ENCODE results near the gene AHCYL1. TPM values are rescaled to one million over a fixed set of nuclear protein-coding genes. Genes with fewer than 3 reads are reported as not detected.

Gene AHCYL1
- total RNA-seq, 3 donors from 2014 or later, result 87.5 to 116 (median 87.8) TPM

GRCh38 chr1:109985247-109986053 lies 885 bp downstream of the AHCYL1 start:
- peaks cover 37% of the 10 kb centered on the region for H3K4me1 ChIP-seq (ENCODE audit: low read depth)
- intact Hi-C loops (cut with DNase I, micrococcal nuclease), result loop anchor here in 1 of 2 donors (10.0 kb wide), 2 partner anchors 341 to 441 kb away; partner anchors contain the start of gene GNAI3
- no peak for DNase-seq

DNA sequence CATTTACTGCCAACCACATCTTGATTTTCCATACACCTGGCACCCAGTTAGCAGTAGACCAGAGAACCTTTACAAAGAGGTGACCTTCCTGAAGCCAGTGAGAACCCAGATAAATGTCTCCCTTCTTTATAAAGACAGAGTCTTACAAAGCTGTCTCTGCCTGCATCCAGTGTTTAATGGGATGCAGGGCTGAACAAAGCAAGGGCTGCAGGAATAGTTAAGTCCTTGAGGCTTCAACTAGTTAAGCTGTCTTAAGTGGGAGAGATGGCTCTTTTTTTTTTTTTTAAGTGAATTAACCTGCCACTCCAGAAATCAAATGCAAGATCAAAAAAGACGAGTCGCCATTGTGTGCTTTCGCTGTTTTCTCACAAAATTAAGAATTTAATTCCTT lies 1.5 kb downstream of the AHCYL1 start:
- TF ChIP-seq CTCF (IDR thresholded peaks at IDR 0.05), result no peak
- intact Hi-C loops (cut with DNase I, micrococcal nuclease), result loop anchor here in 1 of 2 donors (10.0 kb wide), 2 partner anchors 341 to 441 kb away; partner anchors contain the start of gene GNAI3
- H3K36me3 ChIP-seq (ENCODE audit: low read depth), result no peaks in the 10 kb centered on the region
- ATAC-seq (no peak), DNase-seq (no peak)
- no peaks in the 10 kb centered on the region for H3K9me3 ChIP-seq
- peaks cover 34% of the 10 kb centered on the region for H3K4me1 ChIP-seq (ENCODE audit: low read depth)
- H3K4me3 ChIP-seq, result no peak overlapping the region

More at GRCh38 chr1:109985247-109986053, 885 bp downstream of the AHCYL1 start:
- TF ChIP-seq CTCF (IDR thresholded peaks at IDR 0.05), result no peak
- no peaks in the 10 kb centered on the region for H3K9me3 ChIP-seq
- H3K4me3 ChIP-seq, result peak overlapping the region; percentile 75
- peak; percentile 26 for ATAC-seq
- H3K36me3 ChIP-seq (ENCODE audit: low read depth), result no peaks in the 10 kb centered on the region

- Histone ChIP-seq H3K4me1 (ENCODE audit: low read depth) (peaks cover 39% of the 10 kb centered on the region), H3K9me3 (no peaks in the 10 kb centered on the region), H3K4me3 (no peak overlapping the region), H3K36me3 (ENCODE audit: low read depth) (no peaks in the 10 kb centered on the region)
- DNase-seq (no peak), ATAC-seq (no peak)
- no peak for TF ChIP-seq CTCF (IDR thresholded peaks at IDR 0.05)
- intact Hi-C loops (cut with DNase I, micrococcal nuclease), result loop anchor here in 1 of 2 donors (10.0 kb wide), 2 partner anchors 344 to 444 kb away; partner anchors contain the start of gene GNAI3
Observed at GRCh38 chr1:109988349-109988914, 3.9 kb downstream of the AHCYL1 start.

GRCh38 chr1:109989506-109990301 lies 5.1 kb downstream of the AHCYL1 start:
- no peak overlapping the region for H3K4me3 ChIP-seq
- ATAC-seq (no peak), DNase-seq (no peak)
- no peaks in the 10 kb centered on the region for H3K9me3 ChIP-seq
- no peaks in the 10 kb centered on the region for H3K36me3 ChIP-seq (ENCODE audit: low read depth)
- intact Hi-C loops (cut with DNase I, micrococcal nuclease), result loop anchor here in 1 of 2 donors (10.0 kb wide), 2 partner anchors 345 to 445 kb away; partner anchors contain the start of gene GNAI3
- TF ChIP-seq CTCF (IDR thresholded peaks at IDR 0.05), result no peak
- H3K4me1 ChIP-seq (ENCODE audit: low read depth), result peaks cover 51% of the 10 kb centered on the region

- H3K36me3 ChIP-seq (ENCODE audit: low read depth), result no peaks in the 10 kb centered on the region
- ATAC-seq (no peak), DNase-seq (no peak)
- no peak for TF ChIP-seq CTCF (IDR thresholded peaks at IDR 0.05)
- no peak overlapping the region for H3K4me3 ChIP-seq
- intact Hi-C loops (cut with DNase I, micrococcal nuclease), result no loop called here
- no peaks in the 10 kb centered on the region for H3K9me3 ChIP-seq
- peaks cover 55% of the 10 kb centered on the region for H3K4me1 ChIP-seq (ENCODE audit: low read depth)
Observed at GRCh38 chr1:109990302-109990653, 5.7 kb downstream of the AHCYL1 start.

Data from mucosa of descending colon (tissue), 3 donors.